ENCODE measurements around the gene GALNT18.

- TF ChIP-seq CTCF (IDR thresholded peaks at IDR 0.05) (no peak), POLR2A (IDR thresholded peaks at IDR 0.05) (no peak)
These were observed 6.8 kb upstream of the GALNT18 start for GRCh38 chr11:11628651-11629050.

All from right lobe of liver (tissue), 4 donors.